ENCODE measurements around the gene SH3BGRL3.
A peak's percentile ranks its signal among the peaks of the same experiment; 100 is the strongest.

Gene SH3BGRL3

DNA sequence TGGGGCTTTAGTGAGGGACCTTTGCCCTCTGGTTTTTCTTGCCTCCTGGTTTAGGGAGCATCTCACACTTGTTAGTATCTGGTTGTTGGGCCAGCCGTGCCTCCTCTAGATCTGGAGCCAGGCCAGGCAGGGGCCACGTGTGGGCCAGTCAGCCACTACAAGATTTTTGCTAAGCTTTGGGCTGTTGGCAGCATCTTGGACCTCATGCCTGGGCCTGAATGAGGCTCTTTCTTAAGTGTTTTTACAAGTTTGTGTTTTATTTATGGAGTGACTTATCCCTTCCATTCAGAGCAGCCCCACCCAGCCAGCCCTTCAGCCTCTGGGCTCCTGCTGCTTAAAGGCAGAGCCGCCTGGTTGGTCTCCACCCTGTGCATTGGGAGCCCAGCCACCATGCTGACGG lies 1.6 kb upstream of the SH3BGRL3 start:
- peak; percentile 30 for DNase-seq

DNA sequence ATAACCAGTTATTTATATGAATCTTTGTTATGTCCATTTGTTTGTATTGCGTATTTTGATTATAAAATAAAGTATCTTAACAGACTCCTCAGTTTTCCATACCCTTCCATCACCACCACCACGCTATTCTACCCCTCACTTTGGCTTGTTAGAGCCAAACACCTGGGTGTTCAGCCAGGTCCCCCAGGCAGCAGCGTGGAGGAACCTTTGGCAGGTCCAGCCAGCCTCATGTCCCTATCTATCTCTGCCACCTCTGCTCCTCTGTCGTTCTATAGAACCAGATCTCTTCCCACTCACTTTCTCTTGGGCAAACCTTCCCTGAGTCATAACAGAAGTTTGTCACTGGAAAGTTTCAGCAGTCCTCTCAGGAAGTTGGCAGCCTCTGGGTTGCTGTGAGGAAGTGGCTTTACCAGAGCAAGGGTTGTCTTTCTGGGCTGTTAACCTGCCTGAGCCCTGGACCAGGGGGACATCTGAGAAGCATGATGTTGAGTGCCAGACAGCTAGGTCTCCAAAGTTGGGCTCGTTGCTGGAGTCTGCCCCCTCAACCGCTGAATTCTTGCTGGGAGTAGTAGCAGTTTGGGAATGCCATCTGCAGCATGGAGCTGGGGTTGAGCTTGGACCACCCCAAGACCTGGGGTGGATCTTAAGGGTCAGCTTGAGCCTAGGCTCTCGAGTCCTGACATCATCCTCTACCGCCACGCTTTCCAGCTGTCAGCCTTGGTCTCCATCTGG lies 996 bp upstream of the SH3BGRL3 start:
- peak; percentile 61 for DNase-seq

DNA sequence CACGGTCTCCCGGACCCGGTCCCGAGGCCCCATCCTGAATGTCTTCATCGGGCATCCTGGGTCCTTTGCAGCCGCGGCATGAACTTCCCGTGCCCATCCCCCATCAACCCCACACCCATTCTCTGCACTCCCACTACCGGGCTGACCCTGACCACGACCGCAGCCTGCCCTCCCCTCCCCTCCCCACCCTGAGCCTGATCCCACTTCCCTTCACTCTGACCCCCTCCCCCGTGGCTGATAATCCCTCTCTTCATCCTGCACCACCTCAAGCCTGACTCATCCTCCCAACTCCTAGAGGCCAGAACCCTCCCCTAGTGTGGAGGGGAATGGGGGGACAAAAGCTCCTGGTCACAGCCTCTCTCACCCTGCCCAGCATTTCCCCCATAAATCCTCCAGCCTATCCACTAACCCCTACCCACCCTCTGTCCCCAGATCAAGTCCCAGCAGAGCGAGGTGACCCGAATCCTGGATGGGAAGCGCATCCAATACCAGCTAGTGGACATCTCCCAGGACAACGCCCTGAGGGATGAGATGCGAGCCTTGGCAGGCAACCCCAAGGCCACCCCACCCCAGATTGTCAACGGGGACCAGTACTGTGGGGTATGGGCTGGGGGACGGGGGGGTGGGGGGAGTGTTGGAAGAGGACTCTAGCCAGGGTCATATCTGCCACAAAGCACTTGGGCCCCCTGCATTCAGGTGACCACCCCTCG lies 602 bp downstream of the SH3BGRL3 start:
- peak; percentile 80 for DNase-seq

DNA sequence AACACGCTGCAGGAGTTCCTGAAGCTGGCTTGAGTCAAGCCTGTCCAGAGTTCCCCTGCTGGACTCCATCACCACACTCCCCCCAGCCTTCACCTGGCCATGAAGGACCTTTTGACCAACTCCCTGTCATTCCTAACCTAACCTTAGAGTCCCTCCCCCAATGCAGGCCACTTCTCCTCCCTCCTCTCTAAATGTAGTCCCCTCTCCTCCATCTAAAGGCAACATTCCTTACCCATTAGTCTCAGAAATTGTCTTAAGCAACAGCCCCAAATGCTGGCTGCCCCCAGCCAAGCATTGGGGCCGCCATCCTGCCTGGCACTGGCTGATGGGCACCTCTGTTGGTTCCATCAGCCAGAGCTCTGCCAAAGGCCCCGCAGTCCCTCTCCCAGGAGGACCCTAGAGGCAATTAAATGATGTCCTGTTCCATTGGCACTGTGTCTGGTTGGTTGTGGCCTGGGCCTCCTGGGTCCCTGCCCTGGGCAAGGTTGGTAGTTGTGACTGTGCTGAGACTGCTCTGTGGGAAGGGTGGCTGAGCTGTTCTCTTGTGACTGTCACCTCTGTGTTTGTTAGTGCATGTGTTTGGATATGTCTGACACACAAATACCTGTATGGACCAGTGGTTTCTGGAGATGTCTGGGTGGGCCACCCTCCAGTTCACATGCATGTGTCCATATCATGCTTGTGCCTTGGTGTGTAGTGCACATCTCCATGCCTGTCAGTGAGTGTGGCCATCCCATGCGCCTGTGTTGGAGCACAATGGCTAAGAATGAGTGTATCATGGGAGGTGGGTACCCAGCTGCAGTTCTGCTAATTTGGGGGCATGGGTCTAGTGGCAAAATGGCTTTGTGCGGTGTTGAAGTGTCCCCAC lies 1.4 kb downstream of the SH3BGRL3 start:
- DNase-seq: peak; percentile 53

DNA sequence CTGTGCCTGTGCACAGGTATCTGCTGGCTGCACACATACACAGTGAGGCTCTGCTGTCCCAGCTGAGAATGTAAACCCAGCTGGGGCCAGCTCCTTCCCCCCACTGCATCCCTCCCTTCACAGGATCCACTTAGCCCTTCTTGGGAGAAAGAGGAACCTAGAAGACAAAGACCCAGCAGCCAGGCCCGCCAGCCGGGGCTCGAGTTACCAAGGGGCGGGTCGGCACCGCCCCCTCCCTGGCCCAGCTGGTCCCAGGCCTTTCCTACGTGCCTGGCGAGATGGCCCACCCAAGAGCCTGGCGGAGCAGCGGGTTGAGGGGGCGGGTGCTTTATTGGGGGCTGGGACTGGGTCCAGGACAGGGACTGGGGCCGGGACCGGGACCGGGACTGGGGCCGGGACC lies 2.1 kb downstream of the SH3BGRL3 start:
- peak; percentile 66 for DNase-seq

DNA sequence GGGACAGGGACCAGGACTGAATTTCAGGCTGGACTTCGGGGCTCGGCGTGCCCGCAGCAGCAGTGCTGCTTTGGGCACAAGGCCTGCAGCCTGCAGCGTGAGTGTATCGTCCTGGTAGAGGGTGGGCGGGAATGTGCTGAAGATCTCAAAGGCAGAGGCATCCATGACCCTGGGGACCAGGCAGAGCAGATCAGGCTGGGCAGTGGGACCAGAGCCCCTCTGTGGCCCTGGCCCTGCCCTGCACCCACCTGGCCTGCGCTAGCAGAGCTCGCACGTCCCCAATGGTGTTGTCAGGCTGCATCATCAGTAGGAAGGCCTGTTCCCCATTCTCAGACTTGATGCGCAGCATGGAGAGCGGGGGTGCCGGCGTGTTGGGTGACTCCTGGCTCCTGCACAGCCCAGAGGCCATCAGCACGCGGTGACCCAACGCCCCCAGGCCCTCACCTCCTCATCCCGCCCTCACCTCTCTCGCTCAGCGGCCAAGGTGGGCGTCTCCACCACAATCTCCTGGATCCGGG lies 2.6 kb downstream of the SH3BGRL3 start:
- no peak for DNase-seq

DNA sequence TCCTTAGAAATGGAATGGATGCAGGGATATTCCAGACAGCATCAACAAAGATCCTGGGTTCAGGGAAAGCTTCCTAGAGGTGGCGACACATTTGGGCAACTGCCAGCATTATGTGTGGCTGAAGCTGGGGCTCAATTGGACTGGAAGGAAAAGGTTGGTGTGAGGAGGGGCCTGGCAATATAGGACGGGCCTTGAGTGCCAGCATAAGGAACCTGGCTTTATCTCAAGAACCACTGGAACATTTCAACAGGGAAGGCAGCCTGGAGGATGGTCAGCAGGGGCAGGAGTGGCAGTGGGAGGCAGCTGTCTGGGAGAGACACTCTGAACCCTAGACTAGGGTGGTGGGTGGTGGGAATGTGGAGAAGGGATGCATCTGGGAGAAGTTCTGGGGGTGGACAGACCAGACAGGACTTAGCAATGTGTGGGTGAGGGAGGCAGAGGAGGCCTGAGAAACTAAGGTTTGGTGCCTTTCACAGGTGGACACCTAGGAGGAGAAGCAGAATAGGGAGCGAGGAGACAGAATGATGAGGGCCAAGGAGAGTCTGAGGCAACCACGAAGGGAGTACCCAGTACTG lies 3.5 kb downstream of the SH3BGRL3 start:
- DNase-seq: no peak

DNA sequence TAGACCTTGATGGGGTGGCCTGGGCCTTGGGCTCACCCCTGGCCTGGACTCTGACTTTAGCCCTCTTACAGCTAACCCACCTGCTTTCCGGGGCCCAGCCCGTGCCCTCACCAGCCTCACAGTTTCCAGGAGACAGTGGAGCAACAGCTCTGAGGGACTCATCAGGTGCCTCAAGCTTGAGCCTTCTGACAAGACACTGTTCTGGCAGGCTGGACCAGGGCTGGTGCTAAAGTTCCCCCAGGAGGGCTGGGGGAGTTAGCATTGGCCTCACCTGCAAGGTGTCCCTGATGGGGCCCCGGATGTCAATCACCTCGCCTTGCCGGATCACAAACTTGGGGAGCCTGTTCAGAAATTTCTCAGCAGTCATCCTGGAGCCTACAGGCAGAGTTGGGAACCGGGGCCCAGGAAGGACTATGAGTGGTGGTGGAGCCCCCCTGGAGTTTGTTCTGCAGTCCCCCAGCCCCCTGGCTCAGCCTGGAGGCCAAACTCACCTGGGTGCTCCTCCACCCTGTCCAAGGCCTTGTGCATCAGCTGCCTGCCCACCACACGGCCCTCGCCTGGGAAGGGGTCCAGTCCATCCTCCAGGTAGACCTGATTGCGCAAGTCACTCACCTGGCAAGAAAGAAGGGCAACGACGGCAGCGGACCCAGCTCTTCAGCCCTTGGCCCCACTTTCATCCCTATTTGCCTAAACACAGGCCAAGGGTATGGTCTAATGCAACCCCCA lies 4.1 kb downstream of the SH3BGRL3 start:
- no peak for DNase-seq

DNA sequence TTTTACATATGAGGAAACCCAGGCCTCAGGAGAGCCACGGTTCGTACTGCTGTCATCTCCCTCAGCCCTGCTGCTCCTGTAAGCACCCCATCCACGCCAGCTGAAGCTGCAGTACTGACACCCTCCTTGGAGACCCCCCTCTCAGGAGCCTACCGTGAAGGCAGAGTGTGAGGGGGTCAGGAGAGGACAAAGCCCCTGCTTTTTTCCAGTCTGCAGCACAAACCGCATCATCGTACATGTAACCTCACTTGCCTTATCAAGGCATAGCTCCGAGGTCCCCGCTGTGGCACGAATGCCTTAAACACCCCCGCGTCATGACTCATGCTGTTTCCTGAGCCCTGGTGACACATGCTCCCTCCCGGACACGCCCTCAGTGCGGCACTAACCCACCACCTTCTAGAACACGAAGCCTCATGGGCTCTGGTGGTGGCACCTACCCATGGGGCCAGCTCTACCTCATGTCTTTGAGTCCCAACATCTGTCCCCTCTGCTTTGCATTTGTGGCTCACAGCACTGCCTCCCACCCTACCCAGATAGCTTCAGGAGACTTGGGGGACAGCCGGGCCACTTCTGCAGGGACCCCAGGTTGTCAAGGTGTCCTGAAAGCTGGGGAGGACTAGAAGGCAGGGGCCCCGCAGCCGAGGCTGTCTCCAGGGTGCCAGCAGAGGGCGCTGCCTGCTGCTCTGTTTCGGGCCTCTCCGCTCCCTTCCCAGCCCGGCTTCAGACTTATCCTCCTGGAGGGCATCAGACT lies 4.9 kb downstream of the SH3BGRL3 start:
- DNase-seq: peak; percentile 94

DNA sequence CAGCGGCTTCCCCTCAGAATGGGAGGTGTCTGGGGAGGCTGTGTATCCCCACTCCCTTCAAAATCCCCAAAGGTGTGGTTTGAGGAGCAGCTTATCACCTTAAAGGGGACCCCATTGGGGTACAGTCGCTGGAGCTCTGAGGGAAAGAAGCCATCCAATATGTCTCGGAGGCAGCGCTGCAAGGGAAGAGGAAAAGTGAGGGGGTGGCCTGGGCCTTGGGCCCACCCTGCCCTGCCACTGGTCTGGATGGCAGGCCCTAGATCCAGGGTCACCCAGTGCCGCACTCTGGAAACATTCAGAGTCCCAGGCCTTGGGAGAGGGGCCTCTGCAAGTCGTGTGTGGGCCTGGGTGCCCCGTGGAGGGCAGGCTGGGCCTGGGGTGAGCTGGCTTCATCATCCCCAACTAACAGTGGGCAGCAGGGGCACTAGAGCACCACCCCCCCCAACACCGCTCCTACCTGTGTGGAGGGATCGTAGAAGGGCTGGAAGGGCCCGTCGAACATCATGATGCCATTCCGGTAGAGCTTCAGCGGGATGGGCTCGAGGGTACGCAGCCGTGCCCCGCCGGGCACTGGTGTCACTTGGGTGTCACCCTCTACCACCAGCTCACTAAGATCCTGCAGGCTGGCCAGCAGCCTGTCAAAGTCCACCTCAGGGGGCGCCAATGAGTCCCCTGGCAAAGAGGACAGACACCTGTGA lies 5.6 kb downstream of the SH3BGRL3 start:
- no peak for DNase-seq

DNA sequence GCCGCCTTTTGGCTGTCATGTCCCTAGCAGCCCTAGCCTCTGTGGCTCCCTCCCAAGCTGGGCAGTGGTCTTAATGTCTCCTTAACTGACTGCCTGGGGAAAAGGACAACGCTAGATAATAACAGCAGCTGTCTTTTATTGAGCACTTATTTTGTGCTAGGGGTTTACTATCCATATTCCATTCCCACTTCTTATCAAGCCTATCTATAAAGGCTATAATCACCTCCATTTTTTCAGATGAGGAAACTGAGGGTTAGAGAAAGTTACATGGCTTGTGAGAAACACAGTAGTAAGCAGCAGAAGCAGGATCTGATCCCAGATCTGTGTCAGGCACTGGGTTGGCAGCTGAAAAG lies 6.2 kb downstream of the SH3BGRL3 start:
- no peak for DNase-seq

DNA sequence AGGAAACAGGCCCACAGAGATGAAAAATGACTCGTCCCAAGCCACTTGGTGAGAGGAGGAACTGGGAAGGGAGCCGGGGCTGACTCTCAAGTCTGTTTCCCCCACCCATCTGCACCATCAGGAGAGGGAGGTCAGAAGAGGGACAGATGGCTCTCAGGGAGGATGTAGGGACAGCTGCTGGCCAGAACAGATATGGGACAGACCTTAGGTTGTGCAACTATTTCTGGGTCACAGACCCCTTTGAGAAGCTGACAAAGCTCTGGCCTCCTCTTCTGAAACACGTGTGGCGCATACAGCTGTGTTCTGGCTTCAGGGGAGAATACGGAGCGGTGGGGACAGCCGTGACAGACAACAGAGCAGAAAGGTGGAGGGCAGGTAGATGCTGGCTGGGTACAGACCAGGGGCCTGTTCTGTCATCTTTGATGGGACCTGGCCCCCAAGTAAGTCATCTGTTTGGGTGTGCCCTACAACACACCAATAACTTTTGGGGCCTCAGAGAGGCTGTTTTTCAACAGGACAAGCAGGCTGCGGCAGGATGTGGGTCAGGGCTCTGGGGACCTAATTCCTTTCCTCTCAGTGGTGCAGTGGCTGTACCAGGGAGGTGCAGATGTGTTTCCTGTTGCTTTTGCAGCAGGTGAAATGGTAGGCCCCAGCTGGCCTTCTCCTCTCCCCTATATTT lies 7.3 kb downstream of the SH3BGRL3 start:
- DNase-seq: no peak

DNA sequence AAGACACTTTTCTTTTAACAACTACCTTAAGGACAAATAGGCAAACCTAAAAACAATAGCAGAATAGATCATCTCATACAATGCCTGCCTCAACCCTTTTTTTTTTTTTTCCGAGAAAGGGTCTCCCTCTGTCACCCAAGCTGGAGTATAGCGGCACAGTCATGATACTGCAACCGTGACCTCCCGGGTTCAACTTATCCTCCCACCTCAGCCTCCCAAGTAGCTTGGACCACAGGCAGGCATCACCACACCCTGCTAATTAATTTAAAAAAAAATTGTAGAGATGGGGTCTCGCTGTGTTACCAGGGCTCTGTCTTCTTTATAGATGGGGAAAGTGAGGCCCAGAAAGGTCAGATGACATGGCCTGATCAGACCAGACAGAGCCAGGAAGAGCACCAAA lies 7.9 kb downstream of the SH3BGRL3 start:
- DNase-seq: no peak

DNA sequence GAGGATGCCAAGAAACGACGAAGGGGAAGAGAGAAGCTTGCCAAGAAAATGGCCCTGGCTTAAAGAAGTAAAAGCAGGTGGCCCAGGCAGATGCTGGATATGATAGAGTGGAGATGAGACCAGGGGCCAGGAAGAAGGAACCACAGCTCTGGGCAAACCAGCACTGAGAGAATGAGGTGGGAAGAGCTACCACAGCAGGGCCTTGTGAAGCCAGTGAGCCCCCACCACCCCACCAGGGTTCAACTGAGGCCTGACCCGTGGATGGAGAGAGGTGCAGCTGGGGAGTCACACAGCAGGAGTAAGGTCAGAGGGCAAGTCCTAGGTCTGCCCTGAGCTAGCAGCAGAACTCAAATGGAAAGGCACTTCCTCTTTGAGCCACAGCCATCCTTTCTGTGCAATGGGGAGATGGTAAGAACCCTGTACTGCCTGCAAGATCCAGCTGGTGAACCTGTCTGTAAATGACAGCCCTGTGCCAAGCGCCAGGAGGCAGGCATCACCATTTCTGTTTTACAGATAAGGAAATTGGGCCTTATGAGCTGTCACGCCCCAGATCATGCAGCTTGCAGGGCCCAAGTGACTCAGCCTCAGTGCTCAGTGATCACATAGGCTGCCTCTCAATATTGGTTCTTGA lies 8.5 kb downstream of the SH3BGRL3 start:
- no peak for DNase-seq

DNA sequence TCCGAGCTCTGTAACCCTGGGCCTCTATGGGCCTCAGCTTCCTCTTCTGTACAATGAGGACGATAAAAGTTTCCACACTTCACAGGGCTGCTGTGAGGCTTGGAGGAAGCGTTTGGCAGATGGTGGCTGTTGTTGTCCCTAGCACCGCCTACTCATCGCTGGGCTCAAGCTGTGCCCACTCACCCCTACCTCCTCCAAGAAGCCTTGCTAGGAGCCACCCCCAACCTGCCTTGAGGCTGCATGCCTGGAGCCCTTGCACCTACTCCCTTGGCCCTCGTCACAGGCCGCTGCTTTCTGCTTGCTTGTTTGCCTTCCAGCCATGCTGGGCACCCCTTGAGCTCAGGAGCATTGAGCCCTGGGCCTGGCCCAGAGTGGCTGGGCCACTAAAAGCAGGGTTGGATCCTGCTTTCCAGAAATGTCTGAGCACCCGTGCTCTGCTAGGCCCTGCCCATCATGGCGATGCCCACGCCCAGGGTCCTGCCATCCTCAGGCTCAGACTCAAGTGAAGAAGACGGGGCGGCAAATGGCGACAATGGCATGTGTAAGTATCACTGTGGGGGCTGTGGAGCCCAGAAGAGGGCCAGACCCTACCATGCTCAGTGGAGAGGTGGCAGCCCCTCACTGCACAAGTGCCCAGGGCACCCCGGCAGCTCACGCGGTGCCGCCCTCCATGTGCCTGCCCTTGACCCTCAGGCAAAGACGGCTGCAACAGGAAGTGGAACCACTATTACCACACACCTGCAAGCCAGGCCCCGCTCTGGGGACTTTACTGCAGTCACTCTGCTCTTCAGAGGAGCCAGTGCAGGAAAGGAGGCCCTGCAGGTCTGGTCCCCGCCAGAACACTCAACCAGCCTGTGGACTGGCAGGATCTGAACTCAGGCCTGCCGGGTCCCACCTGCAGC lies 9.5 kb downstream of the SH3BGRL3 start:
- no peak for DNase-seq

DNA sequence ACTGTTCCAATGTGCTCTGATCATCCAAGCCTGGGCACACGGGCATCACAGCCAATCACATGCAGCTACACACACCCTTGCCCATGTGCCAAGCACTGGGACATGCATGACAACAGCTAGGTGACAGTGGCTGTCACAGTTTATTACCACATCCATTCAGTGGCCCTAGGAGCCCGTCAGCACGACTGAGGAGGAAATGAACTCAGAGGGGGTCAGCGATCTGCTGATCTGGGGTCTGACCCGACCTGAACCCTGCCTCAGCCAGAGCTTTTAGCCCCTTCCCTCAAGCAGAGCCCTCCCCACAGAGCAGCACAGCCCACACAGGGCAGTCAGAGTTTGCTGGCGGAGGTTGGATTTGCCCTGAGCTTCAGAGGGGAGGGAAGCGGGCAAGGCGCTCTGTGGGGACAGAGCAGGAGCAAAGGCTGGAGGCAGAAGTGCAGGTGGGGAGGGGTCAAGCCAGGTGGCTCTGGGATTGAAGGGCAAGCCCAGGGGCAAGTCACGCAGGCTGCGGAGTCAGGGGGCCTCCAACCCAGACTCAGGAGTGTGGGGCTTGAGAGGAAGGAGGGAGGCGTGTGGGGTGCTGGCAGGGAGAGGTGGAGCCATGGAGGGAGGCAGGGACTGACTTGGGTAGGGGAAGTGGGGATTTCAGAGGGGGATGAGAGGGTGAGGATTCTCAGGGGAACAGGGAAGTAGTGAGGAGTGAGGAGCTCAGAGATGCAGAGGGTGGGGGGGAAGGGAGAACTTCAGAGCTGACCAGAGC lies 10.4 kb downstream of the SH3BGRL3 start:
- DNase-seq: no peak

DNA sequence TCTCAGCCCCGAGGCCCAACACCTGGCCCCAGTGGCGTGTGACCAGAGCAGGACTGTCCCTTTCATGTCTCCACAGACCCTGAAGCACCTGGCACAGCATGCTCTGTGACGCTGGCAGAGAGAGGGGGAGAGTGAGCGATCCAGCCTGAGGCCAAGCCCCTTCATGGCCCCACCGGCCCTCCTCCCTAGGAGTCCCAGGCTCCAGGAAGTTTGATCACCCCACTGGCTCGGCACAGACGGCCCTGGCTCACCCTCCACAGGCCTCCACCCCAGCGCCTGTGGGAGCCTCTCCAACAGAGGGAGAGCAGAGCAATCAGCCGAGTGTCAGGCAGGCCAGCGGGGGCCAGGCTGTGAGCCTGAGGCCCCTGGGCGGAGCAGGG lies 11.0 kb downstream of the SH3BGRL3 start:
- no peak for DNase-seq

DNA sequence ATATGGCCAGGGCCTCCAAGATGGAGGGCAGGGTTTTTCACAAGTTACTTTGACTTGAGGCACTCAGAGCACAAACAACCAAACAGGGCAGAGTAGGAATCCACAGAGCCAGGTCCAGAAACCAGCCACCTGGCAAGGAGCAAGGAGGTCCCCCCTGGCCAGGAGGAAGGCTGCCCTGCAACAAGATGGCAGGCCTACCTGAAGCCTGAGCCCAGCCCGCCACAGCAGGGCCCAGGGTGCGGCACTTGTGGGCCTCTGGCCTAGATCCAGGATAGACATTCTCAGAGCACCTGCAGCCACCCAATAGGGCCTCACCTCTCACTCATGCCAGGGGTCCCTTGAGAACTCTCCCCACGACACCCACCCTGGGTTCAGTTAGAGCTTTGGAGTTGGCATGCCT lies 11.5 kb downstream of the SH3BGRL3 start:
- no peak for DNase-seq

Measured in fibroblast of skin of right biceps (primary cell).